Measurements from ENCODE around the gene TAF4B. TPM values are rescaled to one million over a fixed set of nuclear protein-coding genes. Genes with fewer than 3 reads are reported as not detected.
"Not testable (repeated sequence)": the region's sequence is repeated elsewhere in the genome, so short reads cannot be mapped to it uniquely, and the experiment has no call there.

TAF4B gene
- total and polyA plus RNA-seq, 2 experiments from 2014 or later = 1.1 to 1.5 TPM

DNA sequence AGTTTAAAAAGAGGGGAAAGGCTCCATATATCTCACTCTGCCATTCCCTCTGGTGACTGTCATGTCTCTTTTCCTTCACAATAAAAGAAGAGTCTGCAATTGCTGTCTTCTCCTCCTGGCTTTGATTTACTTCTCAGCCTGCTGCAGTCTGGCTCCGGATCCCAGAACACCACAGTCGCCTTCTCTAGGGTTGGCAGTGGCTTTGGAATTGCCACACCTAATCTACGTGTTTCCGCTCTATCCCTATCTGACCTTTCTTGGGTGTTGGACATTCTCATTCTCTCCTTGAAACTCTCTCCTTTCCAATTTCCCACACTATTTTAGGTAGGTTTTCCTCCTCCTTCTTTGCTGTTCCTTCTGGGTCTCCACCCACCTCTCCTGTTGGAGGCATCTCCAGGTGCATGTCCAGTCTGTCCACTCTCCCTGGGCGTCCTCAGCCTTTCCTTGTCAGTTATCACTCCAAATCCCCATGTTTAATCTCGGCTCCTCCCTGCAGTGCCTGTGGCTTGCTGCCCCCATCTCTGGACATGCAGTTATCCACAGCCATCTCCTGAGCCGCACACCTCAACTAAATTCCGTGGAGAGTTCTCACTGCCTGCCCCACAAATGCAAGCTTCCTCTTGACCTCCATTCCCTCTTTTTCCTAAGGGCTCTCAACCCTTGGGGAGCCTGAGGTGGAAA lies 209.3 kb downstream of the TAF4B start:
- peak overlapping the region; percentile 29 for H3K4me2 ChIP-seq (ENCODE audit: unreplicated experiment)
- WGBS, 2 experiments (ENCODE audit: low coverage in 1 of 2, low lambda C conversion rate in 2 of 2, missing lambda C conversion rate in 2 of 2) = 65 to 71% methylated on average over 8 of the region's 8 CpGs
- no peaks in the 10 kb centered on the region for H4K20me1 ChIP-seq (ENCODE audit: insufficient read depth)
- H3K4me1 ChIP-seq (ENCODE audit: insufficient read depth) = peaks cover 14% of the 10 kb centered on the region
- peaks cover 8% of the 10 kb centered on the region; the same call in 1 of the 2 replicates for H3F3A ChIP-seq (ENCODE audit: insufficient read depth)
- no peaks in the 10 kb centered on the region for H3K36me3 ChIP-seq (ENCODE audit: low read depth)
- H3K27ac ChIP-seq = no peak overlapping the region
- no peak for TF ChIP-seq EZH2 (IDR thresholded peaks at IDR 0.05; ENCODE audit: insufficient read depth, poor library complexity, severe bottlenecking)
- no peak for TF ChIP-seq EZH2phosphoT487 (IDR thresholded peaks at IDR 0.05; ENCODE audit: insufficient read depth, low read depth)
- no peak for DNase-seq
- no peaks in the 10 kb centered on the region for H3K9me3 ChIP-seq (ENCODE audit: low read depth)
- H3K9ac ChIP-seq = no peak overlapping the region
- no peaks in the 10 kb centered on the region for H3K9me2 ChIP-seq (ENCODE audit: insufficient read depth)
- in situ Hi-C loops (cut with MboI) = no loop called here
- no peak overlapping the region for H3K4me3 ChIP-seq
- H3K27me3 ChIP-seq (replicated peaks; ENCODE audit: insufficient read depth) = no peaks in the 10 kb centered on the region
- H2AFZ ChIP-seq = peak overlapping the region; percentile 26; the same call in 1 of the 2 replicates
- H3K79me2 ChIP-seq (ENCODE audit: insufficient read depth) = no peaks in the 10 kb centered on the region

DNA sequence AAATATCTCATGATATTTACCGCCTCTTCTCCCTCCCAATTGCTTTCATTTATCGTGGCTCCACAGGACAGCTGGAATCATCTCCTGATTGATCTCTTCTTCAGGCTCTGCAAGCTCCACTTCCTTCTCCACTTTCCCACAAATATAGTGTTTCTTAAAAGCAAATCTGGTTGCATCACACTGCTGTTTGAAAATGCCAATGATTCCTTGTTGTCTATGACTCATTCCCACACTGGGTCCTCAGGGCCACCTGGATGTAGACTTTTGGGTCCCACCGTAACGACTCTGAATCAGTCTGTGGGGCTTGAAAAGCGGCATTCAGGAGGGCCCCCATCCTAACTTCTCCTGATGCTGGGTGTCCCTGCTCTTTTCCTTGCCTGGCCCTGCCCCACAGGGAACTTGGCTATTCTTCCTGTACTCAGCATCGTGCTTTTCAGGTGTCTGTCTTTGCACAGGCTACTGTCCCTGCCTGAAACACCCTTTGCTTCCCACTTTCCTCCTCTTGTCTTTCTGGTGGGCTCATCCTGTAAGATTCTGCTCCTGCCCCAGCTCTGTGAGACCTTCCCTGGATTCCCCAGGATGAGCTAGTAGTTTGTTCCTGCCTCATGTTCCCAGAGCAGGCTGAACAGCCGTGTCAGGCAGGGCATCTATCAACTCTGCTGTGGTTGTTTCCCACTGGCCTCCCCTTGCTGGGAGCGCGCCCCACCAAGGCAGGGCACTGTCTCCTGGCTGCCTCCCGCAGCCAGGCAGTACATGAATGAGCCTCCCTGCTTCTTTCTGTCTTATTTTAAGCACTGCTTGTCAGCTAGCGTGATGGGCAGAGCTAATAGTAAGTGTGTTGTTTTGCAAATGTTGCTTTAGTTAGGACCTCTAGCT lies 210.2 kb downstream of the TAF4B start:
- Histone ChIP-seq H3K27me3 (replicated peaks; ENCODE audit: insufficient read depth) (no peaks in the 10 kb centered on the region), H3K4me2 (ENCODE audit: unreplicated experiment) (peak overlapping the region; percentile 29), H3K4me3 (no peak overlapping the region), H2AFZ (peak overlapping the region; percentile 26; the same call in 1 of the 2 replicates), H3K36me3 (ENCODE audit: low read depth) (no peaks in the 10 kb centered on the region), H3K27ac (no peak overlapping the region), H3K79me2 (ENCODE audit: insufficient read depth) (no peaks in the 10 kb centered on the region), H3F3A (ENCODE audit: insufficient read depth) (peaks cover 8% of the 10 kb centered on the region; the same call in 1 of the 2 replicates), H3K4me1 (ENCODE audit: insufficient read depth) (peaks cover 15% of the 10 kb centered on the region), H4K20me1 (ENCODE audit: insufficient read depth) (no peaks in the 10 kb centered on the region), H3K9me3 (ENCODE audit: low read depth) (no peaks in the 10 kb centered on the region), H3K9me2 (ENCODE audit: insufficient read depth) (no peaks in the 10 kb centered on the region), H3K9ac (no peak overlapping the region)
- in situ Hi-C loops (cut with MboI) = no loop called here
- peak; percentile 77 for DNase-seq
- WGBS, 2 experiments (ENCODE audit: low coverage in 1 of 2, low lambda C conversion rate in 2 of 2, missing lambda C conversion rate in 2 of 2) = 73 to 79% methylated on average over 11 of the region's 11 CpGs
- no peak for TF ChIP-seq EZH2phosphoT487 (IDR thresholded peaks at IDR 0.05; ENCODE audit: insufficient read depth, low read depth)
- TF ChIP-seq EZH2 (IDR thresholded peaks at IDR 0.05; ENCODE audit: insufficient read depth, poor library complexity, severe bottlenecking) = no peak

DNA sequence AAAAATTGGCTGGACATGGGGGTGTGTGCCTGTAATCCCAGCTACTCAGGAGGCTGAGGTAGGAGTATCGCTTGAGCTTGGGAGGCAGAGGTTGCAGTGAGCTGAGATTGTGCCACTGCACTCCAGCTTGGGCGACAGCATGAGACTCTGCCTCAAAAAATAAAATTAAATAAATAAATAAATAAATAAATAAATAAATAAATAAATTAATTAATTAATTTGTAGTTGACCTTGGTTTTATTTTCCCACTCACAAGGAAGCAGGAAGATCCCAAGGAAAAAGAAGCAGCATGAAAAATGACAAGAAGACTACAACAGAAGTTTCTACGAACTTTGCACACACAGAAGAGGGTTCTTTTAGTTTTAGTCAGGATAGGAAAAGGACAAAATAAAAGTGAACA lies 211.4 kb downstream of the TAF4B start:
- DNase-seq = not testable (repeated sequence)
- 92 to 94% methylated on average over 3 of the region's 3 CpGs for WGBS, 2 experiments (ENCODE audit: low coverage in 1 of 2, low lambda C conversion rate in 2 of 2, missing lambda C conversion rate in 2 of 2)

DNA sequence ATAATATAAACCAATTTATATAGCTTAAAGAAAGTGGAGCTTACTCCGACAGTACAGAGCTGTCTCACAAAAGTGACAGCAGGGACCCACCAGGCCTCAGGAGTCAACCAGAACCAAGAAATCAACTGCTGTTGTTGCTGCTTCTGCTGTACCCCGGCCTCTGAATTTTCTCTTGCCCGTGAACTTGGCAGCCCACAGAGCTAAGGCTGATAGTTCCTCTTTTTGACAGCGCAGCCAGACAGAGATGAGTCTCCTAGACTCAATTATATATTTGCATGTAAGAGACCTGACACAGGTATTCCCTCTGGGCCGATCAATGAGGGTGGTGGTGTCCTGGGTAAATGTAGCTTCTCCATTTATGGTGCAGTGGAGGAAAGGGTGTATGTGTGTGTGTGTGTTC lies 212.7 kb downstream of the TAF4B start:
- Histone ChIP-seq H3K4me2 (ENCODE audit: unreplicated experiment) (no peak overlapping the region), H3K4me3 (no peak overlapping the region), H3K9me3 (ENCODE audit: low read depth) (no peaks in the 10 kb centered on the region), H4K20me1 (ENCODE audit: insufficient read depth) (no peaks in the 10 kb centered on the region), H3K9me2 (ENCODE audit: insufficient read depth) (no peaks in the 10 kb centered on the region), H3K9ac (no peak overlapping the region), H3K27ac (no peak overlapping the region), H3K79me2 (ENCODE audit: insufficient read depth) (no peaks in the 10 kb centered on the region), H3F3A (ENCODE audit: insufficient read depth) (peaks cover 8% of the 10 kb centered on the region; the same call in 1 of the 2 replicates), H3K4me1 (ENCODE audit: insufficient read depth) (peaks cover 27% of the 10 kb centered on the region), H3K27me3 (replicated peaks; ENCODE audit: insufficient read depth) (no peaks in the 10 kb centered on the region), H2AFZ (no peak overlapping the region), H3K36me3 (ENCODE audit: low read depth) (no peaks in the 10 kb centered on the region)
- no peak for TF ChIP-seq EZH2phosphoT487 (IDR thresholded peaks at IDR 0.05; ENCODE audit: insufficient read depth, low read depth)
- no peak for TF ChIP-seq EZH2 (IDR thresholded peaks at IDR 0.05; ENCODE audit: insufficient read depth, poor library complexity, severe bottlenecking)
- 92 to 95% methylated on average over 5 of the region's 5 CpGs for WGBS, 2 experiments (ENCODE audit: low coverage in 1 of 2, low lambda C conversion rate in 2 of 2, missing lambda C conversion rate in 2 of 2)
- DNase-seq = no peak
- in situ Hi-C loops (cut with MboI) = no loop called here

More for the DNA sequence above, 211.4 kb downstream of the TAF4B start:
- H3K79me2 ChIP-seq (ENCODE audit: insufficient read depth); H3F3A ChIP-seq (ENCODE audit: insufficient read depth); H3K27ac ChIP-seq; H4K20me1 ChIP-seq (ENCODE audit: insufficient read depth); in situ Hi-C loops (cut with MboI); H3K9ac ChIP-seq; H3K36me3 ChIP-seq (ENCODE audit: low read depth); H3K4me3 ChIP-seq; H3K9me2 ChIP-seq (ENCODE audit: insufficient read depth); H3K27me3 ChIP-seq (replicated peaks; ENCODE audit: insufficient read depth); H2AFZ ChIP-seq; H3K9me3 ChIP-seq (ENCODE audit: low read depth); H3K4me2 ChIP-seq (ENCODE audit: unreplicated experiment): not testable (repeated sequence)
- peaks cover 27% of the 10 kb centered on the region for H3K4me1 ChIP-seq (ENCODE audit: insufficient read depth)
